Mesendoderm (in vitro differentiated cells): ENCODE results near the gene GNAT1.

Source experiments
- DNase-seq: peaks from one replicate; pipeline ENCODE4 v3.0.0; 2013
- H2AK5ac ChIP-seq: 2 replicates; pipeline ENCODE4 v1.6.1; 2013; ENCODE audit warnings: low read length, inconsistent platforms
- H2BK120ac ChIP-seq: 2 replicates; pipeline ENCODE4 v1.6.1; 2013; ENCODE audit warnings: low read depth, mild to moderate bottlenecking, low read length, moderate library complexity, mixed read lengths
- H2BK15ac ChIP-seq: replicated peaks from 2 replicates; pipeline ENCODE4 v1.6.1; 2013; ENCODE audit warnings: low read depth, mild to moderate bottlenecking, moderate library complexity
- H2BK5ac ChIP-seq: 2 replicates; pipeline ENCODE4 v1.6.1; 2013; ENCODE audit warnings: low read length, inconsistent platforms
- H3K18ac ChIP-seq: 2 replicates; pipeline ENCODE4 v1.6.1; 2013; ENCODE audit warnings: mild to moderate bottlenecking, low read length, mixed read lengths
- H3K23ac ChIP-seq: one replicate; pipeline ENCODE4 v1.6.1; 2013; ENCODE audit warnings: low read length
- H3K27ac ChIP-seq: 2 replicates; pipeline ENCODE4 v1.5.1; 2013; ENCODE audit warnings: low read depth, mild to moderate bottlenecking, inconsistent platforms, low read length, moderate library complexity
- H3K27me3 ChIP-seq: 2 replicates; pipeline ENCODE4 v1.6.1; 2013; ENCODE audit warnings: low read length, control low read depth, mild to moderate bottlenecking, inconsistent platforms; ENCODE audit not compliant: insufficient read depth, poor library complexity
- H3K36me3 ChIP-seq: 2 replicates; pipeline ENCODE4 v1.6.1; 2013; ENCODE audit warnings: low read length, inconsistent platforms; ENCODE audit not compliant: control insufficient read depth, insufficient read depth
- H3K4ac ChIP-seq: one replicate; pipeline ENCODE4 v1.6.1; 2013; ENCODE audit warnings: low read depth, mild to moderate bottlenecking, low read length, moderate library complexity
- H3K4me1 ChIP-seq: 2 replicates; pipeline ENCODE4 v1.6.1; 2013; ENCODE audit warnings: low read depth, low read length, inconsistent platforms; ENCODE audit not compliant: control insufficient read depth
- H3K4me2 ChIP-seq: 2 replicates; pipeline ENCODE4 v1.6.1; 2013; ENCODE audit warnings: low read length
- H3K4me3 ChIP-seq: 2 replicates; pipeline ENCODE4 v1.5.1; 2013; ENCODE audit warnings: mild to moderate bottlenecking, low read length
- H3K56ac ChIP-seq: one replicate; pipeline ENCODE4 v1.6.1; 2013; ENCODE audit warnings: low read length
- H3K79me1 ChIP-seq: 2 replicates; pipeline ENCODE4 v1.6.1; 2013; ENCODE audit warnings: low read length, inconsistent platforms
- H3K79me2 ChIP-seq: 2 replicates; pipeline ENCODE4 v1.6.1; 2013; ENCODE audit warnings: mild to moderate bottlenecking, low read length; ENCODE audit not compliant: control insufficient read depth, insufficient read depth
- H3K9ac ChIP-seq: 2 replicates; pipeline ENCODE4 v1.6.1; 2013; ENCODE audit warnings: low read length, inconsistent platforms
- H4K5ac ChIP-seq: one replicate; pipeline ENCODE4 v1.6.1; 2013; ENCODE audit warnings: low read length
- H4K8ac ChIP-seq: one replicate; pipeline ENCODE4 v1.6.1; 2013; ENCODE audit warnings: low read depth, mild to moderate bottlenecking, control low read depth, low read length, moderate library complexity
- WGBS: extraction: QIAGEN DNeasy Blood & Tissue Kit; methylation state at CpG from one replicate; pipeline ENCODE4 v1.1.7; 2013; ENCODE audit warnings: low lambda C conversion rate, missing lambda C conversion rate; ENCODE audit not compliant: insufficient coverage; ENCODE audit errors: extremely low coverage; 5-methylcytosine and 5-hydroxymethylcytosine counted together

Gene GNAT1

DNA sequence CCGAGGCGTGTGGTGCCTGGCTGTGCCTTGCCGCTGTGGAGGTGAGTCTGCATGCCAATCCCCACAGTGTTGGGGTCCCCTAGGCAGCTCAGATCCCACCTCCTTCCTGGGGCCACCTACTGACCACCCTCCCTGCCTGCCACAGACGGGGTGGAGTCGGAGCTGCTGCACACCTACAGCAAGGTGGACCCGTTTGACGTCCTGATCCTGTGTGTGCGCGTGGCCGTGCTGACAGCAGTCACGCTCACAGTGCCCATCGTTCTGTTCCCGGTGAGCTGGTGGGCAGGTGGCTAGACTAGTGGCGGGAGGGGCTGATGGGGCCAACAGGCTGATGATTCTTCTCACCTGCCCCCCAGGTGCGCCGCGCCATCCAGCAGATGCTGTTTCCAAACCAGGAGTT is 27.0 kb downstream of the GNAT1 start:
- Histone ChIP-seq H3K79me2 (no peaks in the 10 kb centered on the region), H3K79me1 (no peaks in the 10 kb centered on the region), H4K5ac (no peak overlapping the region), H3K4me2 (no peak overlapping the region), H3K36me3 (no peaks in the 10 kb centered on the region), H2BK15ac (no peak overlapping the region), H2AK5ac (no peak overlapping the region), H4K8ac (no peak overlapping the region), H3K4me1 (no peaks in the 10 kb centered on the region), H3K27me3 (no peaks in the 10 kb centered on the region), H3K23ac (no peak overlapping the region), H2BK120ac (no peak overlapping the region), H3K4me3 (no peak overlapping the region), H3K4ac (no peak overlapping the region), H3K18ac (no peak overlapping the region), H3K56ac (no peak overlapping the region), H3K27ac (no peak overlapping the region), H3K9ac (no peak overlapping the region), H2BK5ac (no peak overlapping the region)
- no peak for DNase-seq
- WGBS = no CpG with 5 or more reads among the region's 17 CpGs

DNA sequence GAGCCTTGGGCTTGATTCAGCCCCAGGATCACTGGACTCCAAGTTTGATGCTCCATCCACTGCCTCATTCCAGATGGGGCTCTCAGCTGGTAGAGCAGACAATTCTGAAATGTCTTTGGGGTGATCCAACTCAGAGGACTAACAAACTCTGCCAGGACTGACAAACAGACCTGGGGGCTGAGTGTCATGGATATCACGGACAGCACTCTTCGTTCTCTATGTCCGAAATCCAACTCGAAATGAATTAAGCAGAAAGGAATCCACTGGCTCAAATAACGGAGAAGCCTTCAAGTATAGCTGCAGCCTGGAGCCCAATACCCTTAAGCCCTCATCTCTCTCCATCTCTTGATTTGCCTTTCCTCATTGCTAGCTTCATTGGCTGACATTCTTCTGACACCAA is 27.9 kb downstream of the GNAT1 start:
- no peak overlapping the region for H3K27ac ChIP-seq
- no peak overlapping the region for H4K8ac ChIP-seq
- no peak overlapping the region for H3K23ac ChIP-seq
- H3K4me2 ChIP-seq = no peak overlapping the region
- H2AK5ac ChIP-seq = no peak overlapping the region
- H3K79me2 ChIP-seq = no peaks in the 10 kb centered on the region
- no peak overlapping the region for H3K56ac ChIP-seq
- H3K18ac ChIP-seq = no peak overlapping the region
- no peak overlapping the region for H3K4me3 ChIP-seq
- no peak overlapping the region for H4K5ac ChIP-seq
- no CpG with 5 or more reads among the region's 5 CpGs for WGBS
- no peak overlapping the region for H3K9ac ChIP-seq
- no peak overlapping the region for H2BK120ac ChIP-seq
- H3K4me1 ChIP-seq = no peaks in the 10 kb centered on the region
- no peaks in the 10 kb centered on the region for H3K27me3 ChIP-seq
- H3K4ac ChIP-seq = no peak overlapping the region
- H2BK15ac ChIP-seq = no peak overlapping the region
- no peak overlapping the region for H2BK5ac ChIP-seq
- H3K79me1 ChIP-seq = no peaks in the 10 kb centered on the region
- DNase-seq = no peak
- H3K36me3 ChIP-seq = no peaks in the 10 kb centered on the region

DNA sequence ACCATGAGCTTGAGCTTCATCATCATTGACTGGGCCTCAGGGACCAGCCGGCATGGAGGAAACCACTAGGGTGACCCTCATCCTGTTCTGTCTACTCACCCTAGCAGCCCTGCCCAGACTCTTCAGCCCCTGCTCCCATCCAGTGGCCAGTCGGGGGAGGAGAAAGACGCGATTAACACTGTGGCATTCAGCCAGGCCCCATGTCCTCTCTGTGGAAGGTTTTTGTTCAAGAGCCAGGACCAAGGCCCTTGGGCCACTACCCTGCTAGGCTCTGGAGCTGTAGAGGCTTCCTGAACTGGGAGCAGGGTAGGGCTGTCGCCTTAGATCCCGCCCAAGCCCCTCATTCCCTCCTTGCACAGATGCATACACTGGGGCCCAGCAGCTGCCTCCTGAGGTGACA is 28.7 kb downstream of the GNAT1 start:
- H2BK15ac ChIP-seq = no peak overlapping the region
- DNase-seq = no peak
- no CpG with 5 or more reads among the region's 6 CpGs for WGBS

DNA sequence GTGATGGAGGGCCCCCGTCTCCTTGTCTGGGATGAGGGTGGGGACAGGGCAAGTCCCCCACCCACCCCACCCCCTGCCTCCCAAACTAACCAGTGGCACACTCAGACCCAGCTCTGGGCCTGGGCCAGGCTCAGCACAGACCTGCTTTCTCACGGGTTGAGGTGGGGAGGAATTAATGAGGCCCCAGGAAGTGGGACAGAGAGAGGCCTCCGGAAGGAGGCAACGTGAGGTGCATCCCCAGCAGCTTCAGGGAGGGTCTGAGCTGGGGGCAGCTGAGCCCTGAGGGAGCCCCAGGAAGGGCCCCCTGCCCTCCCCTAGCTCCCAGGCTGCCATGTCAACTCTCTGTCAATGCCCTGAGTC is 29.6 kb downstream of the GNAT1 start:
- H3K4me2 ChIP-seq = no peak overlapping the region
- H2AK5ac ChIP-seq = no peak overlapping the region
- H3K36me3 ChIP-seq = no peaks in the 10 kb centered on the region
- DNase-seq = no peak
- H3K27ac ChIP-seq = no peak overlapping the region
- no peak overlapping the region for H4K8ac ChIP-seq
- no peaks in the 10 kb centered on the region for H3K79me1 ChIP-seq
- no peak overlapping the region for H2BK120ac ChIP-seq
- no peak overlapping the region for H3K23ac ChIP-seq
- H4K5ac ChIP-seq = no peak overlapping the region
- no peaks in the 10 kb centered on the region for H3K27me3 ChIP-seq
- WGBS = no CpG with 5 or more reads among the region's 4 CpGs
- no peak overlapping the region for H3K4ac ChIP-seq
- no peak overlapping the region for H3K18ac ChIP-seq
- H2BK5ac ChIP-seq = no peak overlapping the region
- H3K4me3 ChIP-seq = no peak overlapping the region
- H2BK15ac ChIP-seq = no peak overlapping the region
- H3K79me2 ChIP-seq = no peaks in the 10 kb centered on the region
- H3K56ac ChIP-seq = no peak overlapping the region
- no peaks in the 10 kb centered on the region for H3K4me1 ChIP-seq
- no peak overlapping the region for H3K9ac ChIP-seq

More for the DNA sequence above, 28.7 kb downstream of the GNAT1 start:
- H3K4ac ChIP-seq = no peak overlapping the region
- H2BK5ac ChIP-seq = no peak overlapping the region
- no peak overlapping the region for H4K5ac ChIP-seq
- H3K79me1 ChIP-seq = no peaks in the 10 kb centered on the region
- no peak overlapping the region for H2BK120ac ChIP-seq
- H3K23ac ChIP-seq = no peak overlapping the region
- H4K8ac ChIP-seq = no peak overlapping the region
- no peak overlapping the region for H3K56ac ChIP-seq
- no peak overlapping the region for H3K9ac ChIP-seq
- no peaks in the 10 kb centered on the region for H3K79me2 ChIP-seq
- H2AK5ac ChIP-seq = no peak overlapping the region
- H3K36me3 ChIP-seq = no peaks in the 10 kb centered on the region
- no peaks in the 10 kb centered on the region for H3K27me3 ChIP-seq
- no peak overlapping the region for H3K4me3 ChIP-seq
- H3K27ac ChIP-seq = no peak overlapping the region
- H3K18ac ChIP-seq = no peak overlapping the region
- H3K4me2 ChIP-seq = no peak overlapping the region
- H3K4me1 ChIP-seq = no peaks in the 10 kb centered on the region

DNA sequence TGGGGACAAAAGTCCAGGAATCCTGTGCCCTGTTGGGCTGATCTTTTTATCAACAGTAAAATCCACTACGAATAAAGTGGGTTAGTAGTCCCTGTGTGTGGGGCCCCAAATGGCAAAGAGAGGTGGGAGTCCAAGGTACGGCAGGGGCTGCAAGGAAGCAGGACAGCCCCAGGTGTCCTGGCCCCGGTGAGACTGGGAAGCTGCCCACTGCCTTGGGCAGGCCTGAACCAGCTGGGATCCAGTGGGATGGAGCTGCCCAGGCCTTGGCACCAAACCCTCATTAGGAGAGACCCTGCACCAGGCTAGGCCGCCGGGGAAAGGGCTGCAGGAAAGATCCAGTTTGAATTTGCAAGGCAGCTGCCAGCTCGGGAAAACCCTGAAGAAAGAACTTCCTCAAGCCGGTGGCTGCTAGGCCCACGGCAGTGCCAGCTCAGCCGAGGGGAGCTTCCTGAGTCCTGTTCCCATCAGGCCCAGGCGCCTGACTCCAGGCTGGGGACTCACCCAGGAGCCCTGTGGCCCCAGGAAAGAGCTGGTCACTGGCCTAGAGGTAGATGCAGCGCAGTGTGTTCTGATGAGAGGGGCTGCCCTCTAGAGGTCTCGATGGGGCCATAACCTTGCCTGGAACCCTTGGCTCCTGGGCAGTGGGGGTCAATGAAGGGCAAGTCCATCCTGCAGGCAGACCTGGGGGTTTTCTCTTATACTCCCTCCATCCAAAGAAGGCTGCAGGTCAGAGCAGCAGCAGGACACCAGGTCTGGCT is 30.2 kb downstream of the GNAT1 start:
- no peak overlapping the region for H3K18ac ChIP-seq
- no peaks in the 10 kb centered on the region for H3K79me1 ChIP-seq
- no peaks in the 10 kb centered on the region for H3K27me3 ChIP-seq
- H2BK120ac ChIP-seq = no peak overlapping the region
- H2BK5ac ChIP-seq = no peak overlapping the region
- H3K23ac ChIP-seq = no peak overlapping the region
- no peak overlapping the region for H2AK5ac ChIP-seq
- WGBS = no CpG with 5 or more reads among the region's 12 CpGs
- no peaks in the 10 kb centered on the region for H3K79me2 ChIP-seq
- no peaks in the 10 kb centered on the region for H3K36me3 ChIP-seq
- H3K4me2 ChIP-seq = no peak overlapping the region
- no peak overlapping the region for H4K8ac ChIP-seq
- DNase-seq = peak; percentile 78
- H2BK15ac ChIP-seq = no peak overlapping the region
- no peak overlapping the region for H3K4me3 ChIP-seq
- H3K56ac ChIP-seq = no peak overlapping the region
- no peak overlapping the region for H3K4ac ChIP-seq
- H3K9ac ChIP-seq = peak overlapping the region; percentile 8
- H4K5ac ChIP-seq = no peak overlapping the region
- H3K27ac ChIP-seq = no peak overlapping the region
- no peaks in the 10 kb centered on the region for H3K4me1 ChIP-seq

DNA sequence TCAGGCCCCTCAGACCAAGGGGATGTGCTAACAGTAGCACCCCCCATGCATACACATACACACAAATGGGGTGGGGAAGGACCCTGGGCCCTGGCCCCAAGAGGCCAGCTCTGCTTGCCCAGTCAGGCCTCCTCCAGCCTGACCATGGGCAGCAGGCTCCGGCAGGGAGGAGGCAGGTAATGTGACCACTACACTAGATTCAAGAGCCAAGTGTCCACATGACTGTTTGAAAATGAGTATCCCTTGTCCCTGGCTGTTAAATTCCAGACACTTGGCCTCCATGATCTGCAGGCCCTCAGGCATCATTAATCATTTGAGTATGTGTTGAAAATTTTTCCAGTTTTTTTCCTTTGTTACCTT is 30.7 kb downstream of the GNAT1 start:
- no peak overlapping the region for H3K27ac ChIP-seq
- no peak overlapping the region for H2BK120ac ChIP-seq
- no peaks in the 10 kb centered on the region for H3K79me2 ChIP-seq

More for the DNA sequence above, 30.7 kb downstream of the GNAT1 start:
- Histone ChIP-seq H3K4ac (no peak overlapping the region), H3K4me2 (no peak overlapping the region), H4K5ac (no peak overlapping the region), H3K4me1 (no peaks in the 10 kb centered on the region), H3K18ac (no peak overlapping the region), H3K9ac (no peak overlapping the region), H2AK5ac (no peak overlapping the region), H3K23ac (no peak overlapping the region), H2BK15ac (no peak overlapping the region), H3K27me3 (no peaks in the 10 kb centered on the region), H2BK5ac (no peak overlapping the region), H3K79me1 (no peaks in the 10 kb centered on the region), H3K4me3 (no peak overlapping the region), H3K56ac (no peak overlapping the region), H3K36me3 (no peaks in the 10 kb centered on the region), H4K8ac (no peak overlapping the region)
- DNase-seq = no peak
- no CpG with 5 or more reads among the region's 1 CpG for WGBS
